Progenitor cell of endocrine pancreas (in vitro differentiated cells): ENCODE results near the gene ETFA. TPM values are rescaled to one million over a fixed set of nuclear protein-coding genes. Genes with fewer than 3 reads are reported as not detected.

Experiments
- DNase-seq: peaks from one replicate; pipeline ENCODE4 v3.0.0; 2021; ENCODE audit warnings: low spot score; ENCODE audit not compliant: unreplicated experiment
- H3K27ac Mint-ChIP-seq: 2 replicates; pipeline ENCODE4 v1.8.0; 2021; ENCODE audit warnings: mild to moderate bottlenecking, moderate library complexity, mixed read lengths
- H3K27me3 Mint-ChIP-seq: 2 replicates; pipeline ENCODE4 v1.8.0; 2021; ENCODE audit warnings: mixed read lengths
- H3K36me3 Mint-ChIP-seq: 2 replicates; pipeline ENCODE4 v1.8.0; 2022; ENCODE audit warnings: mixed read lengths; ENCODE audit not compliant: insufficient read depth
- H3K4me1 Mint-ChIP-seq: 2 replicates; pipeline ENCODE4 v1.8.0; 2021; ENCODE audit warnings: low read depth, mixed read lengths
- H3K4me3 Mint-ChIP-seq: 2 replicates; pipeline ENCODE4 v1.8.0; 2021; ENCODE audit warnings: low read depth, mild to moderate bottlenecking, moderate library complexity, mixed read lengths
- H3K9me3 Mint-ChIP-seq: 2 replicates; pipeline ENCODE4 v1.8.0; 2021; ENCODE audit warnings: low read depth, mixed read lengths
- total RNA-seq: library from RNA; stranded (reverse); gene quantifications from 2 replicates; pipeline ENCODE4 v1.2.1, GENCODE V29; 2021
- TF ChIP-seq, protein P1 (sequence below): fragments of 200-600 bp; sonication (generic); IDR thresholded peaks from one replicate; pipeline ENCODE4 v1.5.0; 2021; ENCODE audit warnings: antibody characterized with exemption, mild to moderate bottlenecking; ENCODE audit not compliant: unreplicated experiment

The ETFA gene
- total RNA-seq, 1 donor from 2014 or later = 105 TPM

DNA sequence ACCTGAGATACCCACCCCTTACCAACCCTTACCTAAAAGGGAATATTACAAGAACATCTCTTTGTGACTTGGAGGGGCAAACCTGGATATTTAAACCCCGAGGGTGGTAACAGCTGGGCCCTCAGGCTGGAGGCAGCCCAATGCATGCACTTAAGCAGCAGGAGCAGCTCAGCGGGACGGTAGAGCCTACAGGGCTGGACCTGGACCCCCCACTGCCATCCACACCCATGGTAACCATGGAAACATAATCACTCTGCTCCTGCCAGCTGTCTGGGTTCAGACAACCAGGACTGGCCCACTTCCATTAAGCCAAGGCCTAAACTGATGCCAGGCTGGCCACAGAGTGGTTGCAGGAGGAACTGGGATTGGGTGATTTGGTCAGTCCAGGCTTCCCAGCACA lies 52.8 kb downstream of the ETFA start:
- no peaks in the 10 kb centered on the region for H3K4me1 Mint-ChIP-seq
- H3K36me3 Mint-ChIP-seq = peaks cover 52% of the 10 kb centered on the region
- no peaks in the 10 kb centered on the region for H3K27me3 Mint-ChIP-seq
- no peak overlapping the region for H3K4me3 Mint-ChIP-seq
- H3K9me3 Mint-ChIP-seq = peaks cover 13% of the 10 kb centered on the region
- TF ChIP-seq, protein P1, sequence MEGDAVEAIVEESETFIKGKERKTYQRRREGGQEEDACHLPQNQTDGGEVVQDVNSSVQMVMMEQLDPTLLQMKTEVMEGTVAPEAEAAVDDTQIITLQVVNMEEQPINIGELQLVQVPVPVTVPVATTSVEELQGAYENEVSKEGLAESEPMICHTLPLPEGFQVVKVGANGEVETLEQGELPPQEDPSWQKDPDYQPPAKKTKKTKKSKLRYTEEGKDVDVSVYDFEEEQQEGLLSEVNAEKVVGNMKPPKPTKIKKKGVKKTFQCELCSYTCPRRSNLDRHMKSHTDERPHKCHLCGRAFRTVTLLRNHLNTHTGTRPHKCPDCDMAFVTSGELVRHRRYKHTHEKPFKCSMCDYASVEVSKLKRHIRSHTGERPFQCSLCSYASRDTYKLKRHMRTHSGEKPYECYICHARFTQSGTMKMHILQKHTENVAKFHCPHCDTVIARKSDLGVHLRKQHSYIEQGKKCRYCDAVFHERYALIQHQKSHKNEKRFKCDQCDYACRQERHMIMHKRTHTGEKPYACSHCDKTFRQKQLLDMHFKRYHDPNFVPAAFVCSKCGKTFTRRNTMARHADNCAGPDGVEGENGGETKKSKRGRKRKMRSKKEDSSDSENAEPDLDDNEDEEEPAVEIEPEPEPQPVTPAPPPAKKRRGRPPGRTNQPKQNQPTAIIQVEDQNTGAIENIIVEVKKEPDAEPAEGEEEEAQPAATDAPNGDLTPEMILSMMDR = no peak
- H3K27ac Mint-ChIP-seq = no peak overlapping the region
- no peak for DNase-seq

GRCh38 chr15:76253691-76254473 lies 57.4 kb downstream of the ETFA start:
- Mint-ChIP-seq H3K9me3 (no peaks in the 10 kb centered on the region), H3K36me3 (peaks cover 17% of the 10 kb centered on the region), H3K4me1 (peaks cover 2% of the 10 kb centered on the region), H3K27ac (no peak overlapping the region), H3K27me3 (no peaks in the 10 kb centered on the region), H3K4me3 (no peak overlapping the region)
- TF ChIP-seq, protein P1 = no peak
- no peak for DNase-seq

DNA sequence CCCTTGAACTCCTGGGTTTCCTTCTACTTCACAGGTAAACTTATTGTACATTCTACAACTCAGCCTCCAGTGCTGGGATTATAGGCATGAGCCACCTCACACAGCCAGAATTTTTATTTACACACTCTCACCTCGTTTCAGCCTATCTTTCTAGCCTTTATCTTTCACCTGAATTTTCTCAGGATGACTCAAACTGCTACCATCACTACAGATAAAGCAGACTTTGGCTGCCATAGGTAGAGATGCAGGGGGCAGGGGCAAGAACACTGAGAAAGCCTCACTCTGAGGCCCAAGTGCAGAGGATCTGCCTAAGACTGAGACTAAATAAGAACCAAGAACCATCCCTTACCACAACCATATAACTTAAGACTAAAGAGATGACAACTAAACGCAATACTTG lies 59.0 kb downstream of the ETFA start:
- peaks cover 11% of the 10 kb centered on the region for H3K36me3 Mint-ChIP-seq
- TF ChIP-seq, protein P1 = no peak
- no peak overlapping the region for H3K4me3 Mint-ChIP-seq
- DNase-seq = no peak
- H3K27me3 Mint-ChIP-seq = no peaks in the 10 kb centered on the region
- H3K9me3 Mint-ChIP-seq = no peaks in the 10 kb centered on the region
- H3K4me1 Mint-ChIP-seq = peaks cover 2% of the 10 kb centered on the region
- H3K27ac Mint-ChIP-seq = no peak overlapping the region

DNA sequence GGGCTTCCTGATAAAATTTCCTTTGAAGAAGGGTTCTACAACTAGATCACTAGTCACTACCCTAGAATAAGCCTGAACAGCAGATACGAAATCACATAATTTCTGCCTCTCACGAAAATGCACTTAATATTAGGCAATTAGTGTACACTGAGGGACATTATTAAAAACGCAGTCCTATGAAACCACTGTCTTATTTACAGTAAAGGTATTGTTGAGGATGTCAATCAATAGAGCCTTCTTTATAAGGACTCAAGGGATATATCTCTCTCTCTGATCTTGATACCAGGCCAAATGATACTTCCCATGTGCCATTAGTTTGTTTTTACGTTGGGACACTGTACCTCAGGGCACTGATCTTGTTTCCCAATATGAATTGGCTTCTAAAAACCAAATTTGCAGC lies 59.6 kb downstream of the ETFA start:
- peaks cover 2% of the 10 kb centered on the region for H3K4me1 Mint-ChIP-seq
- no peak overlapping the region for H3K27ac Mint-ChIP-seq

DNA sequence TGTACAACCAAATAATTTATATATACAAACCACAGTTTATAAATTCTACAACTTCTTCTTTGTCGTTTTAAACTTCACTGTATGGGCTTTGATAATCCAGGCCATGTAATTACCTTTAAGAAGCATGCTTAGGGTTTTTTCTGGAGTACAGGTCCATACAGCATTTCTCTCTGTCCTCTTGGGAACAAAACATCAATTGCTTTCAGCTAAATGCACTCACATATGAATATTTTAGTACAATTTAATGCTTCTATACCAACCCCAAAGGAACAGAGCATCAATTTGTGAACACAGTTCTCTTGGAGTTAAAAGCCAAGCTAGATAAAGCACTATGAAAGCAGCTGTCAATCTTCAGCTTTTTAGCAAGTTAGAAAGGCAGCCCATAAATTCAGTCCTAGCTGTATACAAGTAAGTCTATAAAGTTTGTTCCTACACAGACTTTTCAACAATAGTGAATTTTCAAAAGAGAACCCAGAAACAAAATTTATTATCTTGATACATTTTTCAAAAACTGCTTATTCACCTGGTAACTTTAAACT lies 66.1 kb downstream of the ETFA start:
- no peaks in the 10 kb centered on the region for H3K9me3 Mint-ChIP-seq
- H3K36me3 Mint-ChIP-seq = peaks cover 10% of the 10 kb centered on the region
- DNase-seq = no peak
- H3K27ac Mint-ChIP-seq = no peak overlapping the region
- TF ChIP-seq, protein P1 = no peak
- no peaks in the 10 kb centered on the region for H3K27me3 Mint-ChIP-seq
- no peak overlapping the region for H3K4me3 Mint-ChIP-seq
- H3K4me1 Mint-ChIP-seq = no peaks in the 10 kb centered on the region

More for the DNA sequence above, 59.6 kb downstream of the ETFA start:
- H3K36me3 Mint-ChIP-seq = peaks cover 8% of the 10 kb centered on the region
- no peak for DNase-seq
- no peaks in the 10 kb centered on the region for H3K27me3 Mint-ChIP-seq
- H3K9me3 Mint-ChIP-seq = no peaks in the 10 kb centered on the region
- TF ChIP-seq, protein P1 = no peak
- no peak overlapping the region for H3K4me3 Mint-ChIP-seq
